HG03103 (cell line): ENCODE results near the gene GRK7.
"Not testable (repeated sequence)": the region's sequence is repeated elsewhere in the genome, so short reads cannot be mapped to it uniquely, and the experiment has no call there.

Experiments used
- ATAC-seq: cut with Tn5 transposase; IDR thresholded peaks from one replicate; pipeline ENCODE4 v1.9.1; 2021; ENCODE audit warnings: low read depth; ENCODE audit not compliant: unreplicated experiment

The GRK7 gene

DNA sequence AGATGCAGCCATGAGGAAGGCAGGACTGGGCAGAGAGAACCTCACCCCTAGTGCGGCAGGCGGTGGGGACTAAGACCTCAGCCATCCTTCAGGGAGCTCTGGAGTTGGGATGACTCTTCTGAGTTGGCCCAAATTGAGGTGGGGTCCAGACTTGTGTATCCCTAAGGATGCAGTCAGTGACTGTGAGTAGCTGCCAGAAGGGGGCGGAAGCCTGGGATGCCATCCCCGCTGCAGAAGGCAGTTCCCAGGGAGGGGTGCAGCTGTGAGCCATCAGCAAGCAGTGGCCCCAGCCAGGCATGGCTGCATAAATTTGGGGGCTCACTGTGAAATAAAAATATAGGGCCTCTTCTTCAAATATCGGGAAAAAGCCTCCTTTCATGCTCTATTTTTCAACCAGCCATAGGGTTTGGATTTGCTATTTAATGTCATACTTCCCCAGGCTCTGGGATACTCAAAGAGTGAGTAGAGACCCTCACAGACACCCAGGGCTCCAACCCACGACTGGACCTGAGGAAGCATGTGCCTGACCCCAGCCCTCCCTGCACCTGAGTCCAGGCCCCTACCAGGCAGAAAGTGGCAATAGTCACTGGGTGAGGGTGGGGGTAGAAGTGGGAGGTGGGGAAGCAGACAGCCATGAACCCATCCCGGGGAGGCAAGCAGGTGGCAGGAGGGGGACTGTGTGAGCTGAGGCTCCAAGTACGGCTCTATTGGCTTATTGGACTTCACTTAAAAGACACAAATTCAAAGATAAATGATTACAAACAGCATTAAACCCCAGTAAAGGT lies 30.5 kb downstream of the GRK7 start:
- ATAC-seq = no peak

DNA sequence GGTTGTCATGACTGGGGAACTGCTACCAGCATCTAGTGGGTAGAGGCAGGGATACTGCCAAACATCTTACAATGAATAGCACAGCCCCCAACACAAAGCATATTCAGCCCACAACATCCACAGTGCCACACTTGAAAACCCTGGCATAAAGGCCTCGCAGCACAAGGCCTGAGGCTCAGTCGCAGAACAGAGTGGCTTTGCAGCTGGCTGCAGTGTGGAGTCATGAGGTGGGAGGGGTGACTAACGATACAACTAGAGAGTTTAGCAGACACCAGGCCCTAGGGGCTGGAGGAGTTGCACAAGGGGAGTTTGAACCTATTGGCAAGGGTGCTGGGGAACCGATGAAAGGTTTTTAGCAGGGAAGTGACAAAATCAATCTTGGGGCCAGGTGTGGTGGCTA lies 32.1 kb downstream of the GRK7 start:
- no peak for ATAC-seq

DNA sequence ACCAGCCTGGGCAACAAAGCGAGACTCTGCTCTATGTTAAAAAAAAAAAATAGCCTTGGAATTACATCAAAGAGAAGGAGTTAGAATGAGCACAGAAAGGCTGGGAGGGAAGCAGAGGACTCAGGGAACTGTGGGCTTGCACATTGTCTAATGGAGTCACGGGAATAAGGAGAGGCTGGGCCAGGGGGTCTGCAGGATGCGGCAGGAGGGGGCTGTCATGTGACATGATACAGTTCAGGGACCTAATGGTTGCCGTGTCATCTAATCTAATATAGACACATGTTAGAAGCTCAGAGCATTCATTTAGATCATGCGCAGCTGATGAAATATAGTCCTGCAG lies 32.5 kb downstream of the GRK7 start:
- no peak for ATAC-seq

DNA sequence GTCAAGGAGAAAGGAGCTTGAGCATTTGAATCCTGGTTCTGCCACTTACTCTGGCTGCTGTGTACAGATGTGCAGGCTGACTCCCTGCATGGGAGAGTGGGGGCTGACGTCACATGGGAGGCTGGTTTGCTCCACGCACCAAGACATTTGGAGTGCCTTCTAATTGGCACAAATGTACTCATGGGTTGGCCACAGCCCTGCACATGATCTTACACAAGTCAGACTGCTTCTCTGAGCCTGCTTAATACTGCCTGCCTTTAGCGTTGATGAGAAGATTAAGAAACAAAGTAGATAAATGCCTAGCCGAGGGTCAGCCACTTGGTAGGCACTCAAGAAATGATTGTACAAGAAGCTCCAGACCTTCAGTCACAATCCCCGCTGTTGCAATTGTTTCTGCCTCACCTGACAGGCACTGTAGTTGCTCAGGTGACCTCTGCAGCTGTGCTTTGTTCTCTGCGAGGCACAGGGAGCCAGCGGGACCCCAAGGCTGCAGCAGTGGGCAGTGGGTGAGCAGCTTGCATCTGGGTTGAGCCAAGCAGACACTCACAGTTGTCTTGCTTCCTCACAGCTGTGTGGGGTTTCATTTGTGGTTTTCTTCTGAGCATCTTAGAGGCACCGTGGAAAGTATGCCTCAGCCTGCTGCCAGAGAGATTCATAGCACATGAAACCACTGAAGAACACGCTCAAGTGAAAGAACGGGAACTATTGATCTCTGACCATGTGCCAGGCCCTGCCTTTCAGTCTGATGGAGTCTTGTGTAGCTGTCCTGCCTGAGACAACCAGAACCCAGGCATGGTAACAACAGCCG lies 33.1 kb downstream of the GRK7 start:
- ATAC-seq = peak; percentile 90

DNA sequence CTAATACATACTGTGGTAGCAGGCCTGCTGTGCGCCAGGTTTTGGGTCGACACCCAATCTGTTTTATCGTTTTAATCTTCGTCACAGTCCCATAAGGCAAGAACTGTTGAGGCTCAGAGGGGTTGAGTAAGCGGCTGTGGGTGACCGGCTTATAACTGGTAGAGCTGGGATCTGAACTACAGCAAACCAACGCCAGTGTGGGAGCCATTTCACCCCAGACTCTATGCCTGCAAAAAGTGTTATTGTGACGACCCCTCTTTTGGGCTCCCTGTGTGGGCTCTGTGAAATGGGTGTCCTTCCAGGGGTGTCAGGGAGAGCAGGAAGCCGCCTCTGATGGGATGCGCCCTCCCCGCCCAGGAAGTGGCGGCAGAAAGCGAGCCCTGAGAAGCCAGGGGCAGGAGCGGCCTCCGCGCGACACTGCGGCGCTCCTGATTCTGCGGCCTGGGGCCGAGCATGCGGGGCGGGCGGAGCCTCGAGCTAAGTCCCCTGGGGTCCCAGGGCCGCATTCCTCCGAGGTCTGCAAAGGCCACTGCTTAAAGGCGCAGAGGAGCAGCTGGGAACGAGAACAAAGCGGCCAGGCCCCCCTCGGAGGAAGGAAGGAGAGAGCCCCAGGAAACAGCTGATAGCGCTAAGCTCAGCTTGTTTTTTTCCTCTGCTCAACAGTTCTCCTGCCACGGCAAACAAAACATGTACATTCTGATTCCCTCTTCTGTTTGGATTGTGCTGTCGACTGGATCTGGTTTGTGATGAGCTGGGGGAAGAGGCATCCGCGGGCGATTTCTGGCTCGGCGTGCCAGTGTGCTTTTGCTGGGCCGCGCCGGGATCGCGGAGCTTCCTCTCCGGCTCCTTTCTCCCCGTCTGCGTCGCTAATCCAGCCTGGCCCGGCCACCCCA lies 33.9 kb downstream of the GRK7 start:
- no peak for ATAC-seq

DNA sequence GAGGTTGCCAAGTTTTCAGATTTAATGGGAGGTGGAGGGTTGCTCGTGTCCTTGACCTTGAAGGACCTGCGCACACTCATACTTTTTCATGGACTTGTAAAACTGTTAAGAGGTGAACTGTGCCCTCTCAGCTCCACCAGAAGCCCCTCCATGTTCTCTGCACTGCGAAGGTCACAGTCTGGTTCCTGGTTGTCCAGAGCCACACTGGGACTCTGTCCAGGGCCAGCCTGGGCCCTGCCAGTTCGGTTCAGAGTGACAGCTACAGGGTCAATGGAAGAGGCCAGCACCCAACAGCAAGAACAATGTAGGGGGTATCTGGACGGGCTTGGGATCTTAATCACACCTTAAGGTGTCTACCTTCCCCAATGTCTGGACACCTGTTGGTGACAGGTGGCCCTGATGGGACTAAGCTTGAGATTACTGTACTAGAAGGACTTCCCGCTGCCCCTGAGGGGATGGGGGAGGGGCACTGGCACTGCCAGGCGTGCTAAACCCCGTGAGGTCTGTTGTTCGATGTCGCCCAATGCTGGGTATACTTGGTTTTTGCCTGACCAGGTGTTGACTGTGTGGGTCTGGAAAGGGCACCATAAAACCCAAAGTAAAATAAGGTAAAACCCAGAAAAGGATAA lies 34.7 kb downstream of the GRK7 start:
- no peak for ATAC-seq

- ATAC-seq = no peak
Observed at GRCh38 chr3:141798448-141798845, 35.2 kb downstream of the GRK7 start.

GRCh38 chr3:141802316-141803077 lies 39.3 kb downstream of the GRK7 start:
- no peak for ATAC-seq

DNA sequence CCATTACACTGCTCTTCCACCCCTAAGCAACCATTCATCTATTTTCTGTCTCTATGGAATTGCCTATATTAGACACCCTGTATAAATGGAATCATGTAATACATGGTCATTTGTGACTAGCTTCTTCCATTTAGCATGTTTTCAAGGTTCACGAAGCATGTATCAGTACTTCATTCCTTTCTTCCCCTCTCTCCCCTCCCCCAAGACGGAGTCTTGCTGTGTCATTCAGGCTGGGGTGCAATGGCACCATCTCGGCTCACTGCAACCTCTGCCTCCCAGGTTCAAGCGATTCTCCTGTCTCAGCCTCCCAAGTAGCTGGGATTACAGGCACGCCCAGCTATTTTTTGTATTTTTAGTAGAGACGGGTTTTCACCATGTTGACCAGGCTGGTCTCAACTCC lies 40.3 kb downstream of the GRK7 start:
- ATAC-seq = not testable (repeated sequence)

- no peak for ATAC-seq
Observed at GRCh38 chr3:141804447-141804777, 41.2 kb downstream of the GRK7 start.

DNA sequence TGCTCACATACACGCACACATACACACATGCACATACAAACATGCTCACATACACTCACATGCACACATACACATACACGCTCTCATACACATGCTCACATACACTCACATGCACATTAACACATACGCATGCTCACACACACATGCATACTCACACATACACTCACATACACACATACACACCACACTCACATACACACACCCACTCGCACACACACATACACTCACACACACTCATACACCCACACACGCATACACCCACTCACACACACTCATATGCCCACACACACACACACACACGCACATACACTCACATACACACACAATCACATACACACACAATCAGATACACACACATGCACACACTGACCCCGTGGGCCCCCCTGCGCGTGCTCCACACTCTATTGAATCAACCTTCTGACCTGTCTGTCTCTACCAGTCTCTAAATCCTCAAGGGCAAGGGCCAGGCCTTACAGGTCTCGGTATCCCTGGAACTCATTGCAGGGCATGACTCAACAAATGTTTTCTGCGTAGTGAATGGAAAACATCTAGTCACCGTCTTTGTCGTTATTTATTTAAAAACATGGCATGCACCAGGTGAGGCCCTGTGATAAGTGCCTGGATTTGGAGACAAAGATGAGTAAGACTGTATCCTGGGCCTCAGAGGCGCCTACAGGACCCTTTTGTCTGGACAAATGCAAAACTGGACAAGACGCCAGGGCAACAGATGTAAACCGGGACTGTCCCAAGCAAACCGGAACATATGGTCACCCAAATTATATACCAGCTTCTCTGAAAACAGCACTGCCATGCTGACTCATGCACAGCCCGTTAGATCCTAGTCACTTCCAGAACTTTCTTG lies 41.8 kb downstream of the GRK7 start:
- no peak for ATAC-seq

GRCh38 chr3:141807277-141808033 lies 44.2 kb downstream of the GRK7 start:
- no peak for ATAC-seq

DNA sequence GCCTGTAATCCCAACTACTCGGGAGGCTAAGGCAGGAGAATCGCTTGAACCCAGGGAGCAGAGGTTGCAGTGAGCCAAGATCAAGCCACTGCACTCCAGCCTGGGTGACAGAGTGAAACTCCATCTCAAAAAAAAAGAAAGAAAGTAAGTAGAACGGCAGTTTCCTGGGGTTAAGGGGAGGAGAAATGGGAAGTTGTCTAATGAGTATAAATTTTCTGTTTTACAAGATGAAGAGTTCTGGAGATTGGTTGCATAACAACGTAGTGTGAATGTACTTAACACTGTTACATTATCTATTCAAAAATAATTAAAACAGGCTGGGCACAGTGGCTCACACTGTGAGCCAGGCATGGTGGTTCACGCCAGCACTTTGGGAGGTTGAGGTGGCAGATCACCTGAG lies 45.4 kb downstream of the GRK7 start:
- ATAC-seq = no peak

- ATAC-seq = no peak
Observed at GRCh38 chr3:141810161-141810560, 47.0 kb downstream of the GRK7 start.

DNA sequence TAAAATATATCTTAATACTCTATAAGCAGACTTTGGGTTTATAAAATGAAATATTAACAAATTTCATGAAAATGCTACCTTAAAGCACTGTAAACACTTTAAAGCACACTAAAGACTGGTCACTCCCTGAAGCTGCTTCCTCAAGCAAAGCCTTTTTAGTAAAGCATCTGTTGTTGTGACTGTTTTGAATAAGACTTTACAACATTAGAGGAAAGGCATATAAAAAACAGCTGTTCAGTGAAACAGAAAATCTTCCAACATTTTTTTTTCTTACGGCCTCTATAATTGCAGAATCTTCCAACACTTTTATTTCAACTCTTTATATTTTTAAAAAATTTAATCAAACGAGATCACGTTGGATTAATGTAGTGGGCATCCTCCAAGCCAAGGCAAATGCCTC lies 48.1 kb downstream of the GRK7 start:
- ATAC-seq = no peak

DNA sequence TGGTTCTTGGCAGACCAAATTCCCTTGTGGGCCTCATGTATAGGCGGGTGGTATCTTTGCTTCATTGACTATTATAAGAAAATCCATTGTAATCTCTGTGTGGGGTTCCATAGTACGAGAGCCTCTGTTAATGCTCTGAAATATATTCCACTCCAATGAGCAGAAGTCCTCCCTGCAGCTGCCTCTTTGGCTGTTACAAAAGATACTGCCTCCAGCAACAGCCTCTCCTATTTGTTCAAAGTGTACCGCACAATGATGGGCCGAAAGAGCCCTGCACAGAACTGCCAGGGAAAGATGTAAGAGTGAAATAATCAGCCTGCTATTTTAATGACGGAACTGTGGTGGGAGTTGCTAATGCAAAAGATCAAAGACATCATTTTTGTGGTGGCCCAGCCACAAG lies 48.9 kb downstream of the GRK7 start:
- ATAC-seq = no peak

DNA sequence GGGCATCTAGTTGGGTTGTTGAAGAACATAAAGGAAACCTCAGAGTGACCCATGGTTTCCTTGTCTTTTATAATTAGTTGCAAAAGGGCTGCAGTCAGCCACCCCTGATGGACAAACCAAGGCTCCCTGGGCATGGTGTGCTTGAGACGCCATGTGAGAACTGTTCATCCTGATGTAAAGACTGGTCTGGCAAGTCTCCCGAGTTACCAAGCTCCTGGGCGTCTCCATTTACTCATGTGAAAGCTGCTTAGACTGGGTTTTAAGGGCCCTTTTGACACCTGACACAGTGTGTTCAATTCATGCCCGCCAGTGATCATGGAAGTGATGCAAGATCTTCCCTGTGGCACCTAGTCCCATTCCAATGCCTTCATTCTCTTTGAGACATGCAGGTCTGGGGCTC lies 49.4 kb downstream of the GRK7 start:
- ATAC-seq = no peak
